HCT116 (cell line): ENCODE measurements around the gene HPS1.

Source experiments
- EZH2 ChIP-seq: fragments of 200-600 bp; sonication (generic); IDR thresholded peaks from 2 replicates; pipeline ENCODE4 v1.6.1; 2017; ENCODE audit warnings: antibody characterized with exemption, mixed run types
- POLR2A ChIP-seq: IDR thresholded peaks from 2 replicates; pipeline ENCODE4 v1.7.0; 2011; ENCODE audit warnings: borderline replicate concordance; ENCODE audit not compliant: insufficient read depth, insufficient read length; ENCODE audit errors: extremely low read depth
- TF ChIP-seq, protein P1 (sequence below), 3 experiments: fragments of 200-600 bp in 1 of 3; sonication (generic) in 1 of 3; IDR thresholded peaks in 2 of 3; conservative IDR thresholded peaks in 1 of 3; 2 replicates each; pipeline ENCODE4 v1.5.1; 2012 to 2017; ENCODE audit warnings: low read depth in 2 of 3, low read length in 2 of 3, antibody characterized with exemption in 1 of 3, borderline replicate concordance in 1 of 3, control low read depth in 1 of 3, mild to moderate bottlenecking in 1 of 3, mixed read lengths in 1 of 3, mixed run types in 1 of 3, moderate library complexity in 1 of 3; ENCODE audit not compliant: insufficient read depth in 1 of 3
- TF ChIP-seq, protein P2 (sequence below): IDR thresholded peaks from 2 replicates; pipeline ENCODE4 v1.6.1; 2012

DNA sequence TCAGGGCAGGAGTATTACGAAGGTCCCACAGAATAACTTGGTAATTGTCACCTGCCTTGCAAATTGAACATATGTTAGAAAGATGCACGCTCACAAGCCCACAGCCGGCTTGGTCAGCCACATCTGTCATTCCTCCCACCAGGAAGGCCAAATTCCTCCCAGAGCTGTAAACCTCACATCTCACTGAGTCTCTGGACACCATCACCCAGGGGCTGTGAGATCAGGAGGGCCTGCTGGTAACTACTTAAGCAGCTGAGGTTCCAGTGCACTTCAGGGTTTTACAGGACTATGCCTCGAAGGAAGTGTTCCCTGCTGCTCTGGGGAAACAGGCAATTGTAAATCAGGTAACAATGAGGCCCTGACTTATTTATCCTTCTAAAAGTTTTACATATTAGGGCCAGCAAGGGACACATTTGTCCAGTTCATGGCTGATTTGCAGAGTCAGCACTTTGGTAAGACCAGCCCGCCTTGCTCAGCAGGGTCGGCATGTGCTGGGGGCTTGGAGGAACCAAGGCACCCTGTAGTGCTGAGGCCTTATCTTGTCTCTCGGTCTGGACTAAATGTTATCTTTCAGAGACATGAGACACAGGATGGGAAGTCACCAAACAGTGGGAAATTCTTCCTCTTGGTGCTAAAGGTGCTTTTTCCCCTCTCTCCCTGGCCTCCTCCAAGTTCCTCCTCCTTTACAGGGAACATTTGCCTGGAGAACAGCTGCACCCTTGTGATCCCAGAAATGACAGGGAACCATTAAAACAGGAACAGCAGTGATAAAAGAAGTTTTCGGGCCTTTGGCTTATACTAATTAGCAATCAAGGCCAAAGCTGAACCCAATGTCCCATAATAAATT is 66.0 kb downstream of the HPS1 start:
- TF ChIP-seq, protein P1, sequence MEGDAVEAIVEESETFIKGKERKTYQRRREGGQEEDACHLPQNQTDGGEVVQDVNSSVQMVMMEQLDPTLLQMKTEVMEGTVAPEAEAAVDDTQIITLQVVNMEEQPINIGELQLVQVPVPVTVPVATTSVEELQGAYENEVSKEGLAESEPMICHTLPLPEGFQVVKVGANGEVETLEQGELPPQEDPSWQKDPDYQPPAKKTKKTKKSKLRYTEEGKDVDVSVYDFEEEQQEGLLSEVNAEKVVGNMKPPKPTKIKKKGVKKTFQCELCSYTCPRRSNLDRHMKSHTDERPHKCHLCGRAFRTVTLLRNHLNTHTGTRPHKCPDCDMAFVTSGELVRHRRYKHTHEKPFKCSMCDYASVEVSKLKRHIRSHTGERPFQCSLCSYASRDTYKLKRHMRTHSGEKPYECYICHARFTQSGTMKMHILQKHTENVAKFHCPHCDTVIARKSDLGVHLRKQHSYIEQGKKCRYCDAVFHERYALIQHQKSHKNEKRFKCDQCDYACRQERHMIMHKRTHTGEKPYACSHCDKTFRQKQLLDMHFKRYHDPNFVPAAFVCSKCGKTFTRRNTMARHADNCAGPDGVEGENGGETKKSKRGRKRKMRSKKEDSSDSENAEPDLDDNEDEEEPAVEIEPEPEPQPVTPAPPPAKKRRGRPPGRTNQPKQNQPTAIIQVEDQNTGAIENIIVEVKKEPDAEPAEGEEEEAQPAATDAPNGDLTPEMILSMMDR (IDR thresholded peaks at IDR 0.05 in 2 of 3, conservative IDR thresholded peaks at IDR 0.05 in 1 of 3; ENCODE audit: borderline replicate concordance in 1 of 3, insufficient read depth in 1 of 3, low read depth in 2 of 3, low read length in 2 of 3): no peak
- TF ChIP-seq POLR2A: no peak
- TF ChIP-seq, protein P2, sequence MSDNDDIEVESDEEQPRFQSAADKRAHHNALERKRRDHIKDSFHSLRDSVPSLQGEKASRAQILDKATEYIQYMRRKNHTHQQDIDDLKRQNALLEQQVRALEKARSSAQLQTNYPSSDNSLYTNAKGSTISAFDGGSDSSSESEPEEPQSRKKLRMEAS: no peak
- TF ChIP-seq EZH2: no peak
